GM21717 (cell line): Measurements from ENCODE around the gene SLC35A4.

Source experiments
- ATAC-seq: cut with Tn5 transposase; IDR thresholded peaks from one replicate; pipeline ENCODE4 v1.9.1; 2021; ENCODE audit warnings: mild to moderate bottlenecking, moderate library complexity; ENCODE audit not compliant: unreplicated experiment

SLC35A4 gene, protein sequence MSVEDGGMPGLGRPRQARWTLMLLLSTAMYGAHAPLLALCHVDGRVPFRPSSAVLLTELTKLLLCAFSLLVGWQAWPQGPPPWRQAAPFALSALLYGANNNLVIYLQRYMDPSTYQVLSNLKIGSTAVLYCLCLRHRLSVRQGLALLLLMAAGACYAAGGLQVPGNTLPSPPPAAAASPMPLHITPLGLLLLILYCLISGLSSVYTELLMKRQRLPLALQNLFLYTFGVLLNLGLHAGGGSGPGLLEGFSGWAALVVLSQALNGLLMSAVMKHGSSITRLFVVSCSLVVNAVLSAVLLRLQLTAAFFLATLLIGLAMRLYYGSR

GRCh38 chr5:140564196-140565023 lies at the start of gene SLC35A4, which contains the start of gene APBB3:
SLC35A4 (plus strand) TSS chr5:140564828; CDS start chr5:140567170, 2,342 bp downstream.
APBB3 (minus strand) TSS chr5:140564598; CDS start chr5:140564245, 353 bp downstream.
- ATAC-seq: peak; percentile 72

DNA sequence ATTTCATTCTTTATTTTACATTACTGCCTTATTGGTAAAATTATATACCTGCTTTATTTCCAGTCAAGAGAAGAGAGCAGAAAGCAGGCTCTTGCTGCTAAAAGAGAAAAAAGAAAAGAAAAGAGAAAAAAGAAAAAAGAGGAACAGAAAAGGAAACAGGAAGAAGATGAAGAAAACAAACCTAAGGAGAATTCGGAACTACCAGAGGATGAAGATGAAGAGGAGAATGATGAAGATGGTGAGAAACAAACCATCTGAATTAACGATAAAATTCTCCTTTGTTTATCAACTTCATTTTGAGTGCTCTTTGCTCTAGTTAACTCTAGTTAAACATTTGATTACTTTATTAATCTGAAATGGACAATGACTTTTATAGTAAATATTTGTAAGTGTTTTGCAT lies 40.6 kb upstream of the SLC35A4 start:
- ATAC-seq: no peak

DNA sequence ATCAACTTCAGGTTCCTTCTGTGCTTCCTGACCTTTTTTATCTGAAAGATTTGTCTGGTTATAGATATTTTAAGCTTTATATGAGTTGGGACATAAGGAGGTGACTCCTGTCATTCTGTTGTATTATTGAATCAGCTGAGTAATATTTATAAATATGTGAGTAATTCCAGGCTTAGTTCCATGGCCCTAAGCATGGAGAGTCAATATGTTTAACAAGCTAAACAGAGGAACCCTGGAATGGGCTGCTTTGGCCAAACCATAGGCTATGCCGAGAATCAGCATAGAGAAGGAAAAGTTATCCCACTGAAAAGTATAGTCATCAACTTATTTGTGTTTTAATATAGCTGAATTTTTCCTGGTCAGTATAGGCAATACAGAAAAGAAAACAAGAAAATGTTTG lies 24.4 kb upstream of the SLC35A4 start:
- no peak for ATAC-seq

DNA sequence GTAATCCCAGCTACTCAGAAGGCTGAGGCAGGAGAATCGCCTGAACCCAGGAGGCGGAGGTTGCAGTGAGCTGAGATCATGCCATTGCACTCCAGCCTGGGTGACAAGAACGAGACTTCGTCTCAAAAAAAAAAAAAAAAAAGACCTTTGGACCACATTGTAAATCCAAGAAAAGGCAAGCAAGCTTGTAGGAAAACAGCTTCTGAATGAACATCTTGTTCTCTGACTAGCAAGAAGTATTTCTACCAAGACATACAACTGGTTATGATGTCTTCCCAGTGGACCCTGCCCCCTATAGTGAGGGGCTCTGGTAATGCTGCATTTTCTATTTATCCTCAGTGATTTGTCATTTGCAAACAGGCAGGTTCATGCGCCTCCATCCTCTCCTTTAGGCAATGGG lies 21.7 kb upstream of the SLC35A4 start:
- no peak for ATAC-seq

DNA sequence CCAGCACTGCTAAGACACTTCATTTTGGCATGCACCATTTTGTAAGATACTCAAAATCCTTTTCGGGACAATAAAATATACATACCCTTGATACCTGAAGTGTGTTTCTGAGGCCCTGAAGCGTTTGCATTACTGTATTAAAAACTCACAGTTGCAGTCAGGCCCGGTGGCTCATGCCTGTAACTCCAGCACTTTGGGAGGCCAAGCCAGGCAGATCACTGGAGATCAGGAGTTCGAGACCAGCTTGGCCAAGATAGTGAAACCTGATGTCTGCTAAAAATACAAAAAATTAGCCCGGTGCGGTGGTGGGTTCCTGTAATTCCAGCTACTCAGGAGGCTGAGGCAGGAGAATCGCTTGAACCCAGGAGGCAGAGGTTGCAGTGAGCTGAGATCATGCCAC lies 19.6 kb upstream of the SLC35A4 start:
- no peak for ATAC-seq

DNA sequence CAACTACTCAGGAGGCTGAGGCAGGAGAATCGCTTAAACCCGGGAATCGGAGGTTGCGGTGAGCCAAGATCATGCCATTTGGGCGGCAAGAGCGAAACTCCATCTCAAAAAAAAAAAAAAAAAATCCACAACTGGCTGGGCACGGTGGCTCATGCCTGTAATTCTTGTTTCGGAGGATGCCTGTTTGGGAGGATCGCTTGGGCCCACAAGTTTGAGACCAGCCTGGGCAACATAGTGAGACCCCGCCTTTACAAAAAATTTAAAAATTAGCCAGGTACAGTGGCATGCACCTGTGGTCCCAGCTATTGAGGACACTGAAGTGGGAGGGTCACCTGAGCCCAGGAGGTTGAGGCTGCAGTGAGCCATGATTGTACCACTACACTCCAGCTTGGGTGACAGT lies 19.0 kb upstream of the SLC35A4 start:
- no peak for ATAC-seq

DNA sequence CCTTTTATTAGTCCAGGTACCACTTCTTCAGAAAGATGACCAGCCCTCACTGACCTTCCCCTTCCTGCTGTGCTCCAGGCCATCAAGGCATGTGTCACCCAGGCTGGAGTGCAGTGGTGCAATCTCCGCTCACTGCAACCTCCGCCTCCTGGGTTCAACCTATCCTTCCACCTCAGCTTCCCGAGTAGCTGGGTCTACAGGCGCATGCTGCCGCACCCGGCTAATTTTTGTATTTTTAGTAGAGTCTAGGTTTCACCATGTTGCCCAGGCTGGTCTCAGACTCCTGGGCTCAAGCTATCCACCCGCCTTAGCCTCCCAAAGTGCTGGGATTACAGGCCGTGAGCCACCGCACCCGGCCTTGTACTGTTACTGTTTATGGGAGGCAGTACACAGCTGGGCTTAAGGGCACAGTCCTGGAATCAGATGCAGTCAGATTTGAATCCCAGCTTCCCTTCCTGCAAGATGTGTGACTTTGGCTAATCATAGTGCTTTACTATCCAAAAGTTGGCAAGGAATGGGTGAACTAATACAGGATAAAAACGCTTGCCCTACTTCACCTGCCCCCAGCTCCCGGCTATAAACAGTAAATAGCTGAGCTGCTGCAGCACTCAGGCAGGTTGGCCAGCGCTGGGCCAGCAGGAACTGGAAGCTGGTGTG lies 17.6 kb upstream of the SLC35A4 start:
- no peak for ATAC-seq

DNA sequence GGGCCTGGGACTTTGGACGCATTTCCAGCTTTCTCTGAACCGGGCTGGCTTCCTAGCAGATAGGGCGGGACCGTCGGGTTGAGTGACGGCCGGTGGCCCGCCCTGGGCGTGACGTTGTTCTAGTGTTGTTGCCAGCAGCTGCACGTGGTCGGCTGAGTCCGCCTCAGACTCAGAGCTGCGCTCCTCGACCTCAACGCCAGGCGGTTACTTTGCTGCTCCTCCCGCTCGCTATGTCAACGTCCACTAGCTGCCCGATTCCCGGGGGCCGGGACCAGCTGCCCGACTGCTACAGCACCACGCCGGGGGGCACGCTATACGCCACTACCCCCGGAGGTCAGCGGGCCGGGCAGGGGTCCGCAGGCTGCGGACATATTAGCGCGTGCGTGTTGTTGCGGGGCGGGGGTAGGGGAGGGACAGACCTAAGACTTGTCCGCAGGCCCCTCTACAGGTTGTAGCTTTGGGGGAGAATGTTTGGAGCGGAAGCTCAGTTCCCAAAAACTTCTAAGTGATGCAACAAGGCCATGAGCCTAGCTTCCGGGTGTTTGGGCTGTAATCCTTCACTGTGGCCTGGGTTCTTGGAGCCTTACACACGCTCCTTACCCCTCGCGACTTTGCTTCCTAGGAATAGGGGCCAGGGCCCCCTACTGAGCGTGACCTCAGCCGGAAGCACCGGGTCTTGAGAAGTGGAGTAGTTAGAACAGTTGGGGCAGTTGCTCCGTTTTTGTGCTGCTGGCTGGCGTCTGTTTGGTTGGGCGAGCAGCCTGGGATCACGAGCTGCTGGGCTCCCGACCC lies 16.9 kb upstream of the SLC35A4 start, which contains the start of gene EIF4EBP3:
Gene EIF4EBP3 (plus strand): TSS at position 155 of the 792 bp plus-strand sequence. CDS start 76 bp downstream, at position 231.
- peak; percentile 96 for ATAC-seq

DNA sequence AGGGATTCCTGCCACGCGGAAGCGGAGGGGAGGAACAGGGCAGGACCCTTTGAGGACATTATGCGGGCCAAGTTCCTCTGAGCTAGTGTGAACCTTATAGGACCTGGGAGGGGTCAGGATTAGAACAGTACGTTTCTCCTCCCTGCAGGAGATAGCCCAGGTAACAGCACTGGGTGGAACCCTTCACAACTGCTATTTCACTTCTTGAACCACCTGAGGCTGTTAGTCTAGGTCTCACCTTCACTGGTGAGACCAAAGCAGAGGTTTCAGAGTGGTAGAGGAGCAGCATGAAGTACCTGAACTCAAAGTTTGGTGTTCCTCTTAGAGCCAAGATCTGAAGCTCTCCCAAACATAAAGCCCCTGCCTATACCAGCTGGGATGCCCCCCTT lies 16.3 kb upstream of the SLC35A4 start:
- peak; percentile 11 for ATAC-seq

DNA sequence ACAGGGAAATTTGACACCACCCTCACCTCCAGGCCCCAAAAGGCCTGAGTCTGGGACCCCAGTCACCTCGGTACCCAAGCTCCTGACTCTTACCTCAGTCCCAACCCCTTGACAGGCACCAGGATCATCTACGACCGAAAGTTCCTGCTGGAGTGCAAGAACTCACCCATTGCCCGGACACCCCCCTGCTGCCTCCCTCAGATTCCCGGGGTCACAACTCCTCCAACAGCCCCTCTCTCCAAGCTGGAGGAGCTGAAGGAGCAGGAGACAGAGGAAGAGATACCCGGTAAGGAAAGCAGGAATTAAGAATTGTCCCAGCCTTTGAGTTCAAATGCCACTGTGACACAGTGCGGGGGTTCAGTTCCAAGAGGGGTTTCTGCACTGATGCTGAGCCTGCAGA lies 15.8 kb upstream of the SLC35A4 start:
- no peak for ATAC-seq

GRCh38 chr5:140549237-140550144 lies 15.1 kb upstream of the SLC35A4 start:
- no peak for ATAC-seq

- ATAC-seq: no peak
Observed at GRCh38 chr5:140550147-140551079, 14.2 kb upstream of the SLC35A4 start.

GRCh38 chr5:140551872-140552271 lies 12.8 kb upstream of the SLC35A4 start:
- ATAC-seq: no peak

DNA sequence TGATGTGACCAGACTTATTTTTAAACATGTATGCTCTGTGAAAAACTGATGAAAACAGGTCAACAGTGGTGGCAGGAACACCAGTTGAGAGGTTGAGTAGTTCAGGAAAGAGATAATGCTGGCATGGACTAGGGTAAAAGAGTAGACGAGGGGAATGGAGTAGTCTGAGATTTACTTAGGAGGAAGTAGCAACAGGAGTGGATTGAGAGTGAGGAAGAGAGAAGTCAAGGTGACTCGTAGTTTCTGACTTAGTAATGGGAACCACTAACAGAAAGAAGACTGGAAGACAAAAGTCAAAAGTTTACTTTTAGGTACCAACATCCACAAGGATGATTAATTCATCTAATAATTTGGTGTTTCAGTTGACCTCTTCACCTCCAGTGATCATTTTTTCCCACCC lies 11.0 kb upstream of the SLC35A4 start:
- ATAC-seq: no peak

DNA sequence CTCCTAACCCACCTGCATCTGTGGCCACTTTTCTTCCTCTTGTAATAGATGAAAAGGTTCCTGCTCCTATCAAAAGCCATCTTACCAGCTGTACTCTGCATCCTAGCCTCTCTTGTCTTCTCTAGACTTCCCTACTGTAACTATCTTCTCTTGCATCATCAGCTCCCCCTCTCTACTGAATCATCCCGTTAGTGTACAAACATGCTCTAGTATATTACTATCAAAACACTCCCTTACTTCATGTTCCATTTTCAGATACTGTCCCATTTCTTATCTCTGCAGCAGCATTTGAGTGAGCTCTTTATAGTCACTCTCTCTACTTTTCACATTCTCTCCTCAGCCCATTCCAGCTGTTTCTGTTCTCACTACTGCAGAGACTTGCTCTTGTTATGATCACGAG lies 10.2 kb upstream of the SLC35A4 start:
- no peak for ATAC-seq

DNA sequence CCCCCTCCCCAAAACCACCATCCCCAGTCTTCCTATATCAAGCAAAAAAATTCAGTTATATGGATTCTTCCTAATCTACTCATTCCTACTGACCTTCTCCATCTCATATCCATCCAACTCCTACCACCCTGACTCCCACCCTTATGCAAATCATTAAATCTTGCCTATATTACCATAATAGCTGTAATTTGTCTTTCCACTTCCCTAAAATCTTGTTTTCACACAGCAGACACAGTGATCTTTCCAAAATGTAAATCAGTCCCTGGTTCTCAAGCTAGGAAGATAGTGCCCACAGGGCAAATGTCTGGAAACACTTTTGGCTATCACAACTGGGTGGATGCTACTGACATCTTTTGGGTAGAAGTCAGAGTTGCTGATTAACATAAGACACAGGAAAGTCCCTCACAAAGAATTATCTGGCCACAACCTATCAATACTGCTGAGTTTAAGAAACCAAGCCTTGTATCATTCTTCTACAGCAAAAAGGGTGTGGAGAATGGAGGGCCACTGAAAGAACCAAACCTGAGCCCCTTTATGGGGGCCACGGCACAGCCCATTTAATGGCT lies 8.8 kb upstream of the SLC35A4 start:
- ATAC-seq: no peak

GRCh38 chr5:140556438-140556837 lies 8.2 kb upstream of the SLC35A4 start:
- no peak for ATAC-seq

DNA sequence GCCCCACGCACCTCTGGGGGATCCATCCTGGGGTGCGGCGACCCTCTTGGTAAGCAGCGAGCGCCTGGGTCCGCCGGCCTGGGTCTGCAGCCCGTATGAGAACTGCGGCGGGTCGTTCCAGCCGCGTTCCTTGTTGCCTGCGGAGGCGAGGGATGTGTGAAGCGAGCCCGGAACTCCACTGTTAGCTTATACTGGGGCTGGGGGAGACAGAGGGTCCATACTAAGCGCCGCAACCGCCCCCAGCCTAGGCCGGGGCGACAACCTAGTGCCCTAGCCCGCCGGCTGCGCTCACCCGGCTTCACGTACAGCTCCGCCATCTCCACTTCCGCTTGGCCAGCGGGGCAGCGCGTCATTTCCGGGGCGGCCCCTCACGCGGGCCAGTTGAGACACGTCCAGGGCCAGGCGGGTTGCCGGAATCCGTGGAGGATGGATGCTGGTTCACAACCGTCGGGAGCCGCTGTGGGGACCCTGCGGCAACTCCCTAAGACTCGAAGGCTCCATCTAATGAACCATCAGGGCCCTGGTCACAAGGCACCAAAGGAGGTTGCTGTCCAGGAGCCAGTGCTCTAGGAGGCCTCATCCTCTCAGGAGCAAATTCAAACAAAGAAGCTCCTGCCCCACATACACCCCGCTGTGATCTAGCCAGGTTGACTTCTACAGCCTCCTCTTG lies 7.4 kb upstream of the SLC35A4 start, which contains the start of gene SRA1:
Gene SRA1 (minus strand): TSS at position 338 of the 670 bp plus-strand sequence. CDS start 21 bp downstream, at position 317.
- peak; percentile 91 for ATAC-seq
